ENCODE data around the gene BARX1.

BARX1 gene

GRCh38 chr9:93909242-93909616 is 45.9 kb downstream of the BARX1 start:
- Histone ChIP-seq H3K79me2 (ENCODE audit: low read length) (no peaks in the 10 kb centered on the region), H3F3A (ENCODE audit: insufficient read depth, low read length) (no peaks in the 10 kb centered on the region), H3K9me2 (replicated peaks; ENCODE audit: insufficient read depth, low read length) (no peaks in the 10 kb centered on the region), H3K27me3 (replicated peaks; ENCODE audit: insufficient read depth, low read length) (no peaks in the 10 kb centered on the region), H3K4me2 (ENCODE audit: low read depth, low read length) (no peak overlapping the region), H3K27ac (ENCODE audit: low read length) (no peak overlapping the region), H3K9ac (ENCODE audit: low read length) (no peak overlapping the region), H3K4me1 (ENCODE audit: low read length) (no peaks in the 10 kb centered on the region), H3K9me3 (replicated peaks; ENCODE audit: insufficient read depth, low read length) (no peaks in the 10 kb centered on the region), H4K20me1 (ENCODE audit: insufficient read depth, low read length) (no peaks in the 10 kb centered on the region), H3K36me3 (replicated peaks; ENCODE audit: insufficient read depth, low read length) (no peaks in the 10 kb centered on the region), H2AFZ (ENCODE audit: low read length) (no peak overlapping the region), H3K4me3 (ENCODE audit: low read length) (no peak overlapping the region)
- no peak for DNase-seq
- TF ChIP-seq CTCF (IDR thresholded peaks at IDR 0.05; ENCODE audit: low read length): no peak
- no peak for TF ChIP-seq EZH2 (optimal IDR thresholded peaks at IDR 0.05; ENCODE audit: low read depth, low read length)
- TF ChIP-seq EZH2phosphoT487 (IDR thresholded peaks at IDR 0.05; ENCODE audit: low read length): no peak

DNA sequence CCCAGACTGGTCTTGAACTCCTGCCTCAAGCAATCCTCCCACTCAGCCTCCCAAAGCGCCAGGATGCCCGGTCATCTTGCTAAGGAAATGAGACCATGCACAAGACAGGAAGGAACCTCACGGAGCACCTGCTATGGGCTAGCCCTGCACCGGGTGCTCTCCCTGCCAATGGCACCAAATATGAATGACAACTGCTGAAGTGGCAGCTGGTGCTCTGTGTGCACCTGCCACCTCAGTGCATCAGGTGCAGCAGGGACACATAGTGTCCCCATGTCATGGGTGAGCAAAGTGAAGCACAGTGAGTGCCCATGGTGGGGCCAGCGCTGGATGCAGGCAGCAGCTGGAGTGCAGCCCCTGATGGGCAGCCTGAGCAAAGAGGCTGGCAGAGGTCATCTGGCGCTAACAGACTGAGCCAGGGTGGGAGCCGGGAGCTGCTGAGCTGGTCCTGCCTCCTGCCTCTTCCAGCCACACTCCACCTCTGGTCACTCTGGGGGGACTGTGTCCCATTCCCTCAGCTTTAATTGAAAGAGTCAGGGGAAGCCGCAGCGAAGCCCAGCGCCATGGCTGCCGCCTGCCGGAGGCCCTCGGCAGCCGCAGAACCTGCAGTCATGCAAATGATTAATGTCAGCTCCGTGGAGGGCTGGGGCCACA is 46.4 kb downstream of the BARX1 start:
- no peaks in the 10 kb centered on the region for H3K9me3 ChIP-seq (replicated peaks; ENCODE audit: insufficient read depth, low read length)
- H3K4me2 ChIP-seq (ENCODE audit: low read depth, low read length): no peak overlapping the region
- no peaks in the 10 kb centered on the region for H3K36me3 ChIP-seq (replicated peaks; ENCODE audit: insufficient read depth, low read length)
- H3K27ac ChIP-seq (ENCODE audit: low read length): no peak overlapping the region
- TF ChIP-seq EZH2phosphoT487 (IDR thresholded peaks at IDR 0.05; ENCODE audit: low read length) (no peak), CTCF (IDR thresholded peaks at IDR 0.05; ENCODE audit: low read length) (peak; percentile 10; the same call in 1 of the 2 replicates)
- H3K4me3 ChIP-seq (ENCODE audit: low read length): no peak overlapping the region
- H3K9ac ChIP-seq (ENCODE audit: low read length): no peak overlapping the region
- no peaks in the 10 kb centered on the region for H3F3A ChIP-seq (ENCODE audit: insufficient read depth, low read length)
- DNase-seq: peak; percentile 13
- H3K27me3 ChIP-seq (replicated peaks; ENCODE audit: insufficient read depth, low read length): no peaks in the 10 kb centered on the region
- H4K20me1 ChIP-seq (ENCODE audit: insufficient read depth, low read length): no peaks in the 10 kb centered on the region
- no peaks in the 10 kb centered on the region for H3K9me2 ChIP-seq (replicated peaks; ENCODE audit: insufficient read depth, low read length)
- H3K79me2 ChIP-seq (ENCODE audit: low read length): no peaks in the 10 kb centered on the region
- H3K4me1 ChIP-seq (ENCODE audit: low read length): no peaks in the 10 kb centered on the region
- H2AFZ ChIP-seq (ENCODE audit: low read length): no peak overlapping the region

GRCh38 chr9:93907551-93908199 is 47.5 kb downstream of the BARX1 start:
- Histone ChIP-seq H3K9me3 (replicated peaks; ENCODE audit: insufficient read depth, low read length) (no peaks in the 10 kb centered on the region), H3K27ac (ENCODE audit: low read length) (no peak overlapping the region), H3K36me3 (replicated peaks; ENCODE audit: insufficient read depth, low read length) (no peaks in the 10 kb centered on the region), H2AFZ (ENCODE audit: low read length) (no peak overlapping the region), H3K9ac (ENCODE audit: low read length) (no peak overlapping the region), H3K9me2 (replicated peaks; ENCODE audit: insufficient read depth, low read length) (no peaks in the 10 kb centered on the region), H3F3A (ENCODE audit: insufficient read depth, low read length) (no peaks in the 10 kb centered on the region), H3K4me2 (ENCODE audit: low read depth, low read length) (no peak overlapping the region), H3K4me1 (ENCODE audit: low read length) (no peaks in the 10 kb centered on the region), H3K27me3 (replicated peaks; ENCODE audit: insufficient read depth, low read length) (no peaks in the 10 kb centered on the region), H3K79me2 (ENCODE audit: low read length) (no peaks in the 10 kb centered on the region), H4K20me1 (ENCODE audit: insufficient read depth, low read length) (no peaks in the 10 kb centered on the region), H3K4me3 (ENCODE audit: low read length) (no peak overlapping the region)
- DNase-seq: no peak
- TF ChIP-seq EZH2phosphoT487 (IDR thresholded peaks at IDR 0.05; ENCODE audit: low read length): no peak
- TF ChIP-seq CTCF (IDR thresholded peaks at IDR 0.05; ENCODE audit: low read length): no peak
- TF ChIP-seq EZH2 (optimal IDR thresholded peaks at IDR 0.05; ENCODE audit: low read depth, low read length): no peak
